Fibroblast of skin of back (primary cell): ENCODE measurements around the gene FAM53B.
"Not testable (repeated sequence)": the region's sequence is repeated elsewhere in the genome, so short reads cannot be mapped to it uniquely, and the experiment has no call there.

Experiments used
- DNase-seq: peaks from one replicate; pipeline ENCODE4 v3.0.0-alpha.2; 2013

Gene FAM53B

DNA sequence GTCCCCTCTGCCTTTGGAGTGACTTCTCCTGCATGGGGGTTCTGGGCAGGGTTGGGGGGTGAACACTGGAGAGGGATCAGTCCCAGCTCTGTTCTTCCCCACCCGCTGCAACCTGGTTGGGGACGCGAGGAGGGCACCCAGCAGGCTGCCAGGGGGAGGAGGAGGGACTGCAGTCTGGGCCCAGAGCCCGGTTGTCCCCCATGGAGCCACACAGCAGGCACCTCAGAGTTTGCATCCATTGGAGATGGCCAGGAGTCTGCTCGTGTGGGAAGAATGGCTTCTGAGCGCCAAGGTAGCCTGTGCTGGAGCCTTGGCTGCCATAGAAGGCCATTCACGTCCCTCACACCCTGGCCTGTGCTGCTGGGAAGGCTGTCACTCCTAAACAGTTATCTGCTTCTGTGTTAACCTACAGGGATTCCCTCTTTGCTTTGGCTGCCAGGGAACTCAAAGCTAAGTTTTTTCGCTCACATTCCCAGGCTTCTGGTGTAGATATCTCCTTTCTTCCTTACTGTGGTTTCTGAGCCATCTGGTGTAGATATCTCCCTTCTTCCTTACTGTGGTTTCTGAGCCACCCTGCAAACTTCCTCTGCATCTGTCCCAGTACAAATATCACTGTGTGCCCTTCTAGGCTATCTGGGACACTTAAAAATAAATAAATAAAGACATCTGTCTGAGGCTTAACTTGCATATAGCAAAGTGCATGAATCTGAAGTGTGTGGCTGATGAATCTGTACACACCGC, 148.9 kb downstream of the FAM53B start:
- no peak for DNase-seq

DNA sequence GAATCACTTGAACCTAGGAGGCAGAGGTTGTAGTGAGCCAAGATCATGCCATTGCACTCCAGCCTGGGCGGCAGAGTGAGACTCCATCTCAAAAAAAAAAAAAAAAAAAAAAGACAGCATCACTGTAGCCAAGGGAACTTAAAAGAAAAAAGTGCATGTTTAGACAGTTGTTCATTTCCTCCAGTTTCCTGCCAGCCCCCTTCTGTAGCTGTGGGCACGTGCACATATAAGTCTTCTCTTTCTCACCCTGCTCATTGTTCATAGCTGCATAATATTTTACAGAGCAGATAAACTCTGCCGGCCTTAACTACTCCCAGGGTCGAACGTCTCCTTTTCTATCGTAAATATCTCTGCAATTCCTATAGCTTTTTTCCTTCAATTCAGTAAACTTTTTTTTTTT, 149.9 kb downstream of the FAM53B start:
- no peak for DNase-seq

DNA sequence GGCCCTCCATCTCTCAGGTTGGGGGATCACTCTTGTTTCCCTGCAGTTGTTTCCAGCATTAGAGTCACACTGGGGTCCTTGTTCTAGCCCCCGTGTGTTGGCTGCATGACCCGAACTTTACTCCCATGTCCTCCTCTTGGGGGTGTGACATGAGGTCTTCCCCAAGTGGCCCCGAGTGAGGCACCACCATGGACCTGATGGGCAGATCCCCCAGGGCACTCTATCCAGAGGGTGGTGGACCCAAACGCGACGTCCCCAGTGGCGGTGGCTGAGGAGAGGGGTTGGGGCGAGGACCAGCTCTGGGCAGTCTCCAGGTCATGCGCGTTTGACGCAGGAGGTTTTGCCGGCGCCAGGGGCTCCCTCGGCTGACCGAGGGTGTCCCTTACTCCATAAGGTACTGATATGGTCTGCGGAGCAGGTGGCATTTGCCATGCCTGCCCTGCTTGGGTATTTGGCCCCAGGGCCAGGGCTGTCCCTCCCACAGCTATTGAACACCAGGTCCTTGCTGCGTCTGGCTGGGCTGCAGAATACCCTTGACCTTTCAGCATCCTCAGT, 150.7 kb downstream of the FAM53B start:
- DNase-seq: no peak

- no peak for DNase-seq
Observed at GRCh38 chr10:124592736-124593430, 151.3 kb downstream of the FAM53B start.

DNA sequence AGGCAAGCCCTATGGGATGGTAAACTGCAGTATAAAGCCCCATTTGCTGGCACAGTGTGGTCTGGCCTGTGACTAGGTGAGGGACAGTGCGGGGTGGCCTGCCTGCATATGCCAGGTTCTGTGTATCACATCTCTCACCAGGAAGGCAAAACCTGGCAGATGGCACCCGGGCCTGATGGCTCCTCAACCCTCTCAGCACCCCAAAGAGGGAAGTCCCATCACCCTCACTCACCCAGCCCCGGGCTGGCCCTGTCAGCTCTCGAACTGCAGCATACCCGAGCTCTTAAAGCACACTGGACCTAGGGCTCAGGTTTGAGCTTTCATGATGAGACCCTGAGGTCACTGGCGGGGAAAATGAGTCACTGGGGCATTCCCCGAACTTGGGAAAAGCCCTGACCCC, 152.1 kb downstream of the FAM53B start:
- no peak for DNase-seq

- no peak for DNase-seq
Observed at GRCh38 chr10:124591123-124591495, 153.1 kb downstream of the FAM53B start.

GRCh38 chr10:124590216-124591122, 153.7 kb downstream of the FAM53B start:
- peak; percentile 20 for DNase-seq

- no peak for DNase-seq
Observed at GRCh38 chr10:124589491-124590041, 154.6 kb downstream of the FAM53B start.

DNA sequence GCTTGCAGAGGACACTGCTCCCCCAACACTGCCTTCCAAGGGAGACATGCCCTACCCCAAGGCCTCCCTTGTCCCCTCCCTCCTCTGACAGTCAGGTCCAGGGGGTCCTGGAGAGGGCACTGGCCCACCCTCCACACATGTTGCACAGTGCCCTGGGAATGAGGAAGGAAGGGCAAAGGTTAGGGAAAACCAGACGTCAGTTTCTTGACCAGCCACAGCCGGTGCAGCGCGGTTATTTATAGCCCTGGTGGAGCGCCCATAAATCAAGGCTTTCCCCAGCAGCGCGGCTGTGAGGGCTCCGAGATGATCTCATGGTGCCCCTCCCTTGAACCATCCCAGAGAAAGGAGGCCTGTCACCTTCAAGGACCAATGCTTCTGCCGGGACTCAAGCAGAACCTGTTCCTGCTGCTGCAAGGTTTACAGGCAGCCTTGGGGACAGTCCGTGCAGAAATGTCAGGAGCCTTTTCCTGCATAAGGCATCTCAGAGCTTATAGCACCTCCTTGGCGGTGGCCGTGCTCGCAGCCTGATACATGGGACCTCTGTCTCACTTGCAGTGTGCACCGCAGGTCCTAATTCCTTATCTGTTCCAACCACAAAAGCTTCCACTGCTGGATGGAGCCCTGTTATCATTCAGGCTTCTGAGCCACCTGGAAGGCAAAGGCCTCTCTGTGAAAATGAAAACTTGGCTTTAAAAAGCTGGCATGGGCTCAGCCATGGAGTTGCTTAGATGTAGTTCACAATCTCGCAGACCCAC, 155.3 kb downstream of the FAM53B start:
- peak; percentile 16 for DNase-seq

DNA sequence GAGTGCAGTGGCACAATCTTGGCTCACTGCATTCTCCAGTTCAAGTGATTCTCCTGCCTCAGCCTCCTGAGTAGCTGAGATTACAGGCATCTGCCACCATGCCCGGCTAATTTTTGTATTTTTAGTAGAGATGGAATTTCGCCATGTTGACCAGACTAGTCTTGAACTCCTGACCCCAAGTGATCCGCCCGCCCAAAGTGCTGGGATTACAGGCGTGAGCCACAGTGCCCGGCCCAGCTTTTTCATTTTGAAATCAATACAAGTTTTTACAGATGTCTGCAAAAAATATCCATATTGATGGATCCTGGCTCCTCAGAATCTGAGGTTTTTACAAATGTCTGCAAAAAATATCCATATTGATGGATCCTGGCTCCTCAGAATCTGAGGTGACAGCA, 155.8 kb downstream of the FAM53B start:
- DNase-seq: not testable (repeated sequence)

DNA sequence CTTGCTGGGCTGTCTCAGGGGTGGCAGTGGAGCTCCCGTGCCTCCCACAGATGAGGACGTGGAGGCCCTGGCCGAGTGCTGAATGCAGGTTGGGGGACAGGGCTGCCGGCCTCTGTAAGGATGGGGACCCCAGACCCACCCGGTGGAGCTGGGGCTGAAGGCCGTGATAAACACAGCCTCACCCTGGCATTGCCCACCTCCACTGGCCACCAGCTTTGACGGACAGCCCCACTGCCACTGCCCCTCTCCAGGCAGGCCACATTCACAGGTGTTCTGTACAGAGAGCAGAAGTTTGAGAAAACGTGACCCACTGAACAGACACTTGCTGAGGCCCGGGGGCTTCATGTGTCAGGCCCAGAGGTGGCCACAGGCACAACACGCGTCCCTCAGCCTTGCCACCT, 156.4 kb downstream of the FAM53B start:
- no peak for DNase-seq

DNA sequence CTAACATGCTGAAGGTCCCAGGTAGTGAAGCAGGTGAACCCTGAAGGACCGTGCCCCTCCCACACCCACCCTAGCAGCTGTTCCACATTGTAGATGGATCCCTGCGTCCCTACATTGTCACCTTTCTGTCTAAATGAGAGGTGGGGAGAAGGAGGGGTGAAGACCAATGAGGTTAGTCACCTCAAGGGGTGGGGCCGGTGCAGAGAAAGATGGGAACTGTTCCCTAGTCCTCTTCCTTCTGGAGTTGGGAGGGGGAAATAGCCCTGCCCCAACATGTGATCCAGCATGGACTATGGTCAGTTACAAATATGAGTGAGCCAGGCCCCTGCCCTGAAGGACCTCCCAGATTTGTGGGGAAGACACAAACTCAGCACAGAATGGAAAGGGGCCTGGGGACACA, 158.0 kb downstream of the FAM53B start:
- no peak for DNase-seq

GRCh38 chr10:124579011-124579399, 165.2 kb downstream of the FAM53B start:
- no peak for DNase-seq

GRCh38 chr10:124578231-124579010, 165.8 kb downstream of the FAM53B start:
- no peak for DNase-seq

DNA sequence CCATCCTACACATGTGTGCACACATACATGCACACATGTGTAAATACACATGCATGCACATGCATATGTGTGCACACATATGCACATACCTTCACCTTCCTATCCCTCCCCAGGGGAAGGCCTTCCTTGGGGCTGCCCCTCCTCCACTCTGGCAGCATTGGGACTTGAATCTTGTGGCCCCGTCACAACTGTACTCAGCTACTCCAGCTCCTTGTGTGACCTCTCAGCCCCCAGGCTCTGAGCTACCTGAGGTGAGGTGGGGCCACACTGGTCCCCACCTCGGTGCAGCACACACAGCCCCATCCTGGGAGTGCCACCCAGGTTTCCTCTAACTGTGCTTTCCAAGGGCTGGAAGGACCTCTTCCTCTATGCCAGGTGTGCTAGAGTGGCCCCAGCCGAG, 166.5 kb downstream of the FAM53B start:
- no peak for DNase-seq

- DNase-seq: no peak
Observed at GRCh38 chr10:124576526-124577420, 167.4 kb downstream of the FAM53B start.

DNA sequence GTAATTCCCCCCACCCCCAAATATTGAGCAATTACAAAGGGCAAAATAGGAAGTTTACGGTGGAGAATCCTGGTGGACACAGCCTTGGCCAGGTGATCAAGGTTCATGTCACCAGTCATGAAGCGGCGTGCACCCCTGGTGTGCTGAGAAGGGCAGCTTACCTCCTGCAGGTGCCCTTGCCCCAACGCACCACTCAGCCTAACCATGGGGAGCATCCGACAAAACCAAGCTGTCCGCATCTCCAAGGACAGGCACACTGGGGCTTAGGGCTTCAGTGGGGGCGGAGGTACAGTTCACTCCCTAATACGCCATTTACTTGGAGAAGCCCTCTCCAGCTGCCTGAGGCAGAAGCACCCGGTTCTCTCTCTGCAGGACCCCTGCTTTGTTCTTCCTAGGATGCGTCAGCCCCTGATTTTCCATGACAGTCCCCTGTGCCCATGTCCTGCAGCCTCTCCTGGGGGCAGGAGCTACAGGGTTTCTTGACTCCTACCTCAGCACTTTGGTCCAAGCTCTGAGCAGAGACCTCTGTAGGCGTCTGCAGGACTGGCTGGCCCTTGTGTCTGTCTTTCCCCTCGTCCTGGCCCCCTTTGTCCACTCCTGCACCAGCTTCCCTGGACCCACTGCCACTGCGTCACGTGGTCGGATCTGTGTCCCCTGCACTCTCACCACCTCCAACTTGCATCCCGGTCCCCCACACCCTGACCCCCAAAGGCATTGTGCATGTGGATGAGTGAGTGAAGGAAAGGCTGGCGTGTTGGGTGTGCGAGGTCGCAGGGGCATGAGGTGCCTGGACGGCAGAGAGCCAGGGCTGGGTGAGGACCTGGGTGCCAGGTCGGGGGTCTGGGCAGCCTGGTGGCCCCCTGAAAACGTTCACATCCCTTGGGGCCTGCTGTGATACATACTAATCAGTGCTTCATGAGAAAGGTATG, 168.8 kb downstream of the FAM53B start:
- no peak for DNase-seq

DNA sequence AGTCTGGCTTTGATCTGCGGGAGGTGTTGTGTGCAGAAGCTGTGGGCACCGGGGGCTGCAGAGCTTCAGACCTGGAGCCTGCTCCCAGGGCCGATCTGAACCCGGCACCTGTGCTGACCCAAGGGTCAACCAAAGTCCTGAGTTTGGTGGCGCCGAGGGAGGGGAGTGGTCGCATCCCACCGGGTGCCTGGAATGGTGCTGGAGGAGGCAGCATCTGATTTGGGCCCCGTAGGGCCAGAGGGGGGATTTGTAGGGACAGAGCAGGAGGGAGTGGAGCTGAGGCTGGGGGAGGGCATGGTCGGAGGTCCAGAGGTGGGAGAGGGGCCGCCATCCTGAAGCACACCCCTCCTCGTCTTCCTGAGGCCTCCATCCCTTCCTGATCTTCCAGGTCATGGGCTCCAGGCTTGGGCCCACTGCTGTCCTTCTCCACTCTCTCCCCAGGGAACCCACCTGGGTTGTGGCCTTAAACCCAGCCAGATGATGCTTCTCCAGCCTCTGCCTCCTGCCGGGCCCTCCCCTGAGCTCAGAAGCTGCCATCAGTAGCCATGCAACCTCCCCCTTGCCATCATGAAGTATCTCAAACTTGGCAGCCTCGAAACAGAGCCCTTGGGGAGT, 169.6 kb downstream of the FAM53B start:
- DNase-seq: no peak
